GM20000 (cell line): ENCODE measurements around the gene C3.

Experiments
- DNase-seq: peaks from one replicate; pipeline ENCODE4 v3.0.0; 2012; ENCODE audit warnings: low spot score
- CTCF ChIP-seq: IDR thresholded peaks from 2 replicates; pipeline ENCODE4 v1.5.1; 2012; ENCODE audit warnings: mild to moderate bottlenecking, control low read depth; ENCODE audit errors: extremely low read depth, missing control alignments

Gene C3

GRCh38 chr19:6720369-6721137, at the start of gene C3:
C3 (minus strand) TSS chr19:6720650; CDS start chr19:6720589, 61 bp downstream.
- no peak for DNase-seq
- TF ChIP-seq CTCF = no peak

GRCh38 chr19:6769006-6769619, 48.7 kb upstream of the C3 start:
- no peak for TF ChIP-seq CTCF
- no peak for DNase-seq

GRCh38 chr19:6768236-6768785, 47.9 kb upstream of the C3 start:
- no peak for TF ChIP-seq CTCF
- no peak for DNase-seq

GRCh38 chr19:6767357-6768235, 47.1 kb upstream of the C3 start, which contains the start of gene SH2D3A:
SH2D3A (minus strand) TSS chr19:6767435; CDS start chr19:6763748, 3,687 bp downstream.
- no peak for TF ChIP-seq CTCF
- DNase-seq = peak; percentile 95

GRCh38 chr19:6767081-6767356, 46.6 kb upstream of the C3 start:
- DNase-seq = no peak

GRCh38 chr19:6766357-6767080, 46.1 kb upstream of the C3 start:
- no peak for DNase-seq
- no peak for TF ChIP-seq CTCF

More at GRCh38 chr19:6767081-6767356, 46.6 kb upstream of the C3 start:
- no peak for TF ChIP-seq CTCF
